ENCODE measurements around the gene TSR3. TPM values are rescaled to one million over a fixed set of nuclear protein-coding genes. Genes with fewer than 3 reads are reported as not detected.

The TSR3 gene
- total and polyA plus RNA-seq, 8 donors: 22.2 to 40.9 (median 30.2) TPM

DNA sequence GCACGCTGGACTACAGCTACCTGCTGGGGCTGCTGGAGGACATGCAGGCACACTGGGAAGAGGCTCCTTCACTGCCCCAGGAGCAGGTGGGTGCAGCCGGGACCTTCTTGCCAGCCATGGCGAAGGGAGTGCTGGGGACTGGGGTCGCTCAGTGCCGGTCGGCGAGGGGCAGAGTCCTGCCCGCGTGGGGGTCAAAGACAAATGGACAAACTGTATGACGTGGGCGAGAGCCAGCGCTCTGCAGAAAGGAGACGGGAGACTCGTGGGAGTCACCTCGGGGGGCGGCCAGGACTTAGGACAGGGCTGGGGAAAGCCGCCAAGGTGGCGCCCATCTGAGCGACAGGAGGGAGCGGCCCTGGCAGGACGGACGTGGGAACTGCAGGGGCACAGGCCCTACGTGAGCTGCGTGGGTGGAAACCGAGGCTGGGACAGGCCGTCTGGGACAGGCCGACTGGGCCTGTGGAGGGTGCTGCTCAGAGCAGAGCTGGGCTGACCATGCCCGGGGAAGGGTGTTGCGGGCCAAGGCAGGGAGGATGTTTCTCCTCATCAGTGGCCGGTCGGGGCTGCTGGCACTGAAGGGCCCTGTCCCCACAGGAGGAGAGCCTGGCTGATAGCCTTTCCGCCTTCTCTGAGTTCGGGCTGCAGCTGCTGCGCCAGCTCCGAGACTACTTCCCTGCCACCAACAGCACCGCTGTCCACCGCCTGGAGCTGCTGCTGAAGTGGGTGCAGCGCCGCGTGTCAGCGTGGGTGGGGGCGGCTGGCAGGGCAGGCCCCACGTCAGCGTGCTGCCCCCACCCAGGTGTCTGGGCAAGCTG is 8.0 kb downstream of the TSR3 start:
- TF ChIP-seq, protein P1, sequence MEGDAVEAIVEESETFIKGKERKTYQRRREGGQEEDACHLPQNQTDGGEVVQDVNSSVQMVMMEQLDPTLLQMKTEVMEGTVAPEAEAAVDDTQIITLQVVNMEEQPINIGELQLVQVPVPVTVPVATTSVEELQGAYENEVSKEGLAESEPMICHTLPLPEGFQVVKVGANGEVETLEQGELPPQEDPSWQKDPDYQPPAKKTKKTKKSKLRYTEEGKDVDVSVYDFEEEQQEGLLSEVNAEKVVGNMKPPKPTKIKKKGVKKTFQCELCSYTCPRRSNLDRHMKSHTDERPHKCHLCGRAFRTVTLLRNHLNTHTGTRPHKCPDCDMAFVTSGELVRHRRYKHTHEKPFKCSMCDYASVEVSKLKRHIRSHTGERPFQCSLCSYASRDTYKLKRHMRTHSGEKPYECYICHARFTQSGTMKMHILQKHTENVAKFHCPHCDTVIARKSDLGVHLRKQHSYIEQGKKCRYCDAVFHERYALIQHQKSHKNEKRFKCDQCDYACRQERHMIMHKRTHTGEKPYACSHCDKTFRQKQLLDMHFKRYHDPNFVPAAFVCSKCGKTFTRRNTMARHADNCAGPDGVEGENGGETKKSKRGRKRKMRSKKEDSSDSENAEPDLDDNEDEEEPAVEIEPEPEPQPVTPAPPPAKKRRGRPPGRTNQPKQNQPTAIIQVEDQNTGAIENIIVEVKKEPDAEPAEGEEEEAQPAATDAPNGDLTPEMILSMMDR (IDR thresholded peaks at IDR 0.05): no peak
- H3K9me3 ChIP-seq: no peaks in the 10 kb centered on the region
- WGBS, 2 donors: 39% methylated on average over 40 to 44 of the region's 44 CpGs
- FAIRE-seq (no peak), DNase-seq (peak in 2 of 6 donors; percentile 48 to 70), ATAC-seq (peak in 1 of 4 donors; percentile 0)
- no peak overlapping the region for H3K27ac ChIP-seq
- no peaks in the 10 kb centered on the region for H3K27me3 ChIP-seq
- H3K36me3 ChIP-seq: no peaks in the 10 kb centered on the region
- intact Hi-C loops (cut with DNase I): no loop called here
- peaks cover 4 to 5% (median 5%) of the 10 kb centered on the region in 3 donors for H3K4me1 ChIP-seq
- peak overlapping the region in 3 of 4 donors; percentile 19 to 46 (median 29) for H3K4me3 ChIP-seq

DNA sequence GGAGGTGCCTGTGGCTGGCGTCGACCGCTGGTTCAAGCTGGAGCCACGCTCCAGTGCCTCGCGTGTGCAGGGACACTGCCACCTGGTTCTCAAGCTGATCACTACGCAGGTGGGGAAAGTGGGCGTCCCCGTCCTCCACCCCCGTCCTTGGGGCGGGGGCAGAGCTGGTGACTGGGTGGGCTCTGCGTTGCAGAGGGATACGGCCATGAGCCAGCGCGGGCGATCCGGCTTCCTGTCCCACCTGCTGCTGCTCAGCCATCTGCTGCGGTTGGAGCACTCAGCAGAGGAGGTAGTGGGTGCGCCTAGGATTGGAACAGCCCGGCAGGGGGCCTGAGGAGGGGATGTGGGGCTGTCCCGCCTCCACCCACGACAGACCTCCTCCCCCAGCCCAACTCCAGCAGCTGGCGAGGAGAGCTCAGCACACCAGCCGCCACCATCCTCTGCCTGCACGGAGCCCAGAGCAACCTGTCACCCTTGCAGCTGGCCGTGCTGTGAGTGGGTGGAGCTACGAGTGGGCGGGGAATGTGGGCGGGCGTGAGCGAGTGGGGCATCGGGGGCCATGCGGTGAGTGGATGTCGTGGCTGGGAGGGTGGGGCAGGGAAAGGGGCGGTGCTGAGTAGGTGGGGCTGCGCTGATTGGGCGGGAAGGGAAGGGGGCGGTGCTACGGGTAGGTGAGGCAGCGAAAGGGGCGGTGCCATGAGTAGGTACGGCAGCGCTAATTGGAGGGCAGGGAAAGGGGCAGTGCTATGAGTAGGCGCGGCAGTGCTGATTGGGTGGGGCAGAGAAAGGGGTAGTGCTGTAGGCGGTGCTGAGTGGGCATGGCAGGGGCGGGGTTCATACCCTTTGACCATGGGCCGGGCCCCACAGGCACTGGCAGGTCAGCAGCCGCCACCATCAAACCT is 8.9 kb downstream of the TSR3 start:
- Histone ChIP-seq H3K4me3 (peak overlapping the region in 3 of 4 donors; percentile 19 to 46 (median 31)), H3K27ac (no peak overlapping the region), H3K4me1 (peaks cover 4 to 5% (median 5%) of the 10 kb centered on the region in 3 donors), H3K27me3 (no peaks in the 10 kb centered on the region), H3K36me3 (no peaks in the 10 kb centered on the region), H3K9me3 (no peaks in the 10 kb centered on the region)
- ATAC-seq: peak; percentile 92 to 95 (median 93)
- TF ChIP-seq, protein P1 (IDR thresholded peaks at IDR 0.05): no peak
- FAIRE-seq: no peak
- intact Hi-C loops (cut with DNase I): no loop called here
- peak; percentile 97 to 100 (median 100) for DNase-seq
- 3 to 4% methylated on average over 42 to 49 of the region's 49 CpGs for WGBS, 2 donors

DNA sequence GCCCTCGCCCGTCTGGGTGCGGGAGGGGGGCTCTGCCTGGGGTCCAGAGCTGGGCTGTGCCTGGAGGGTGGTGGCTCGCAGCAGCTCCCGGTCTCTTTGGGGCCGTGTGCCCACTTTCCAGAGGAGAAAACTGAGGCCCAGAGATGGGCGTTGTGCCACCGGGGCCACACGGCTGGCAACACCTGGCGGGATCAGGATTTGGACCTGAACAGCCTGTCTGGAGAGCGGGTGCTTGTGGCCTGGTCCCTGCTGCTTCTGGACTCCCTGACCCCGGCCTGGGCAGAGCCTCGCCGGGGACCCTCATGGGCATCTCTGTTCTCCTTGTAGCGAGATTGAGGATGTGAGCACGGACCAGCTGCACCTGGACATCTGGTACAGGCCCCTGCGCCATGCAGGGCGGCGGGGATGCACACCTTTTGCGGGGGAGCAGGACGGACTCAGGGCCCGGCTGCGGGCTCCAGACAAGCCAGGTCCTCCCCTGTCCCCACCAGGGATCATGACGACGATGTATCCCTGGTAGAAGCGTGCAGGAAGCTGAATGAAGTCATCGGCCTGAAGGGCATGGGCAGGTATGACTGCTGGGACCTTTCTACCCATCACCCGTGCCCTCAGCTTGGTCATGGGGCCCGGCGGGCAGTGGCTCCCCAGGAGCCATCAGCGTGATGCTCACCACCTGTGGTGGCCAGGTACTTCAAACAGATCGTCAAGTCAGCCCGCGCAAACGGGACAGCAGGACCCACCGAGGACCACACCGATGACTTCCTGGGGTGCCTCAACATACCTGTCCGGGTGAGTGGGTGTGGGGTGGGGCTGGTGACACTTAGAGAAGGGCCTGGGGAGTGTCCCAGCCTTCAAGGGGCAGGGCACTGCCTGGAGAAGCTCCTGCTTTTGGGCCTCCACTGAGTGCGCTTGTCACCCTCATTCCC is 9.9 kb downstream of the TSR3 start:
- peak in 3 of 6 donors; percentile 15 to 74 (median 51) for DNase-seq

More for the DNA sequence above, 9.9 kb downstream of the TSR3 start:
- no peak overlapping the region for H3K4me3 ChIP-seq
- no peaks in the 10 kb centered on the region for H3K36me3 ChIP-seq
- WGBS, 2 donors: 86 to 88% methylated on average over 35 to 39 of the region's 39 CpGs
- no peak for FAIRE-seq
- H3K9me3 ChIP-seq: no peaks in the 10 kb centered on the region
- ATAC-seq: no peak
- TF ChIP-seq, protein P1 (IDR thresholded peaks at IDR 0.05): no peak
- no peaks in the 10 kb centered on the region for H3K27me3 ChIP-seq
- intact Hi-C loops (cut with DNase I): no loop called here
- H3K4me1 ChIP-seq: peaks cover 4 to 5% (median 5%) of the 10 kb centered on the region in 3 donors
- no peak overlapping the region for H3K27ac ChIP-seq

All from pancreas (tissue), 10 donors.